NCI-H510A (cell line): ENCODE results near the gene ACACA.
A peak's percentile ranks its signal among the peaks of the same experiment; 100 is the strongest.
"Not testable (repeated sequence)": the region's sequence is repeated elsewhere in the genome, so short reads cannot be mapped to it uniquely, and the experiment has no call there.

ENCODE experiments used
- DNase-seq: peaks from one replicate; lab custom pipeline; 2025; lab: John Stamatoyannopoulos, UW

Gene ACACA

DNA sequence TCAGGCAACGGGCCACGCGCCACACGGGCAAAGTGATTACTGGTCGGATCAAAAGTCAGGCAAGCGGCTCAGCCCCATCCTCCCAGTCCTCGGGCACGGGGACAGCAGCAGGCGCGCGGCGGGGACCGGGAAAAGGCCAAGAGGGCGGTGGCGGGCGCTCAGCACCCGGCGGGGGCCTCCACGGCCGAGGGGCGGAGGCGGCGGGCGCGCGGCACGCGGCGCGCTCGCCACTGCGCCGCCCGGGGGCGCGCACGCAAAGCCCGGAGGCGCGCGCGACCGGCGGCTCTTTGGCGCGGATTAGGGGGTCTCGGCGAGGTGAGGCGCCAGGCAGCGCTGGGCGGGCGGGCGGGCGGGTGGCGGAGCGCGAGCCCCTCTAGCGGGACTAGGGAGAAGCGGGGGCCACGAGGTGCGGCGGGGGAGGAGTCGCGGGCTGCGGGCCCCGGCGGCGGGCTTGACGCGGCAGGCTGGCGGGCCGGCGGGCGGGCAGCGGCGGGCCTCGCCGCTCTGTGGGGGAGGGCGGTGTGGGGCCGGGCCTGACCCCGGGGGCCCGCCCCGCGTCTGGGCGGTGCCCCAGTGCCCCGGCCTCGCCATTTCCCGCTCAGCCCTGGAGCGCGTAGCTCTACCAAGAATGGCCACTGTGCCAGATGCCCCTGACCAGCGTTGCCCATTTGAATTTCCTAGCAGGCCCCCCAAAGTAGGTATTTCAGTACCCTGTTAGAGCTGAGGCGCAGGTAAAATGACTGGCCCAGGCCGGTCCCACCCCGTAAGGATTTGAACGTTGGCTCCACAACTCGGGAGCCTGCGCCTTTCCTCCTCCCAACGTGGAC, at the start of gene ACACA, which contains the start of gene TADA2A:
Gene ACACA, minus strand, starts transcription at position 202 of the 827 bp plus-strand sequence. CDS start 537 bp downstream, outside the sequence.
Gene TADA2A, plus strand, starts transcription at position 252 of the 827 bp plus-strand sequence. CDS start 4,480 bp downstream, outside the sequence.
- DNase-seq = peak; percentile 81

DNA sequence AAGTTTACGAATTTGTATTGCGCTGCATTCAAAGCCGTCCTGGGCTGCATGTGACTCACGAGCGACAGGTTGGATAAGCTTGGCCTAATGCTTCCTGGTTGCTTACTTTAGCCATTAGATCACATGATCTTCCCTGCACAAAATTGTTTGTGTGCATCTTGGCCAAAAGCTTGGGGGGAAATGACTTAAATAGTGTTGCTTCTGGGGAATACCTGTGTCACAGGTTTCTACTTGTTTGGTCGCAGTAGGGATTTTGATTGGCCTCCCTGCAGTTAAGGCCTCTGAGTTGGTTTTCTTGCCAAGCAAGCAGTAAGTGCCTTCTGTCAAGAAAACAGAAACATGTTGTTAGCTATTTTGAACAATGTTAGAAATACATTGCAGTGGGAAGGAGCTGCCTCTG, 43.5 kb upstream of the ACACA start:
- no peak for DNase-seq

DNA sequence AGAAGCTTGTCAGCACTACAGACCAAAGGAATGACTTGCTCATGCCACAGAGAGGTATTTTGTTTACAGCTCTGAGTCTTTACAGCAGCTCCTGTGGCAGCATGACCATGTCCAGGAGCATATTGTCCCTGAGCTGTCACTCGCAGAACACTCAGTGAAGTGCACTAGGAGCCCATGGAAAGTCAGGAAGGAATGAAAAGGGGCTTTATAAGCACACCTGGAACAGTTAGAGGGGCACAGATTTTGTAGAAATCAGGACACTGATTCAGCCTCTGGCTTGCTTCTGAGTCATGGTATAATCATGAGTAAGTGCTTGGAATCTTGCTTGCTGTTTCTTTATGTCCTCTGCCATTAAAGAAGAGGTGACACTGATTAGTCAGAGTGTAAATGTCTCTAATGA, 41.0 kb upstream of the ACACA start:
- no peak for DNase-seq

DNA sequence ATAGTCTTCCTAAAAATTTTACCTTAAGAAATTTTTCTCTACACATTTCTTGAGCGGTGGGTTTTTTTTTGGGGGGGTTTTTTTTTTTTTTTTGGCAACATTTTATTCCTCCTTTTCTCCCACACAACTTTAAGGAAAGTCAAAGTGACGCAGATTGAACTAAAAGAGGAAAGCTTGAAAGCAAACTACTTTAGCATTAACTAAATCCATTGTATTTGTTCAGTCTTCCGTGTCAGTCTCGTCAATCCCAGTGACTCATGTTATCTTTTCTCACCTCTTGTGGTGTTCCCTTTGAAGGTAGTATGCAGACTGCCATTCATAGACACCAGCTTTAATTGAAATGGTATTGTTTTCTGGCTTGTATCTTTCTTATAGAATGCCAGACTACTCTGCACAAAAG, 39.4 kb upstream of the ACACA start:
- DNase-seq = peak; percentile 23

DNA sequence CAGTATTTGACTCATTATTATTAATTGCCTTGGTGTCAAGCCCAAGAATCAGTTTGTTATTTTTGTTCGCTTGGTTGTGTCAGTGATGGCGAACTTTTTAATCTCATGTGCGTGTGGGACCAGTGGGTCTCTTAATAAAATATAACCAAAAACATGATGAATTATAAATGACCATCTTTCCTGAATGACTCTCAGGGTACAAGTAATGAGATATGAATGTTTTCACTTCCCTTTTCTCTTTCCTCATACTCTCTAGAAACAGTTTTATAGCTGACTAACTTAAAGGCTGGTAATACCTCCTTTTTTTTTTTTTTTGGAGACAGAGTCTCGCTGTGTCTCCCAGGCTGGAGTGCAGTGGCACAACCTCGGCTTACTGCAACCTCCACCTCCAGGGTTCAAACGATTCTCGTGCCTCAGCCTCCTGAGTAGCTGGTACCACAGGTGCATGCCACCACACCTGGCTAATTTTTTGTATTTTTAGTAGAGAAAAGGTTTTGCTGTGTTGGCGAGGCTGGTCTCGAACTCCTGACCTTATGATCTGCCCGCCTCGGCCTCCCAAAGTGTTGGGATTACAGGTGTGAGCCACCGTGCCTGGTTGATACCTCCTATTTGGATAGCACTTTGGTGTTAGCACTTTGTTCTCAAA, 34.9 kb upstream of the ACACA start:
- DNase-seq = not testable (repeated sequence)

DNA sequence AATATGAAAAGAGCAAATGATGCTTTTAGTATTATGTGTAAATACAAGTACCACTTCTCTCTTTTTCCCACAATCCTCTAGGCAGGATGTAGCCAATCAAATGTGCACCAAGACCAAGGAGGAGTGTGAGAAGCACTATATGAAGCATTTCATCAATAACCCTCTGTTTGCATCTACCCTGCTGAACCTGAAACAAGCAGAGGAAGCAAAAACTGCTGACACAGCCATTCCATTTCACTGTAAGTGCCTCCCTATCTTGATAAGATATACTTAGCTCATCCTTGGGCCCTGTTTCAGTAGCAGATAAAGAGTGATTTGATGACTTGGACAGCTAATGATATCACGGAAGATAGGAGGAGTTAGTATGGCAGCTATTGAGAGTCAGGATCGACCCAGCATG, 33.8 kb upstream of the ACACA start:
- no peak for DNase-seq

DNA sequence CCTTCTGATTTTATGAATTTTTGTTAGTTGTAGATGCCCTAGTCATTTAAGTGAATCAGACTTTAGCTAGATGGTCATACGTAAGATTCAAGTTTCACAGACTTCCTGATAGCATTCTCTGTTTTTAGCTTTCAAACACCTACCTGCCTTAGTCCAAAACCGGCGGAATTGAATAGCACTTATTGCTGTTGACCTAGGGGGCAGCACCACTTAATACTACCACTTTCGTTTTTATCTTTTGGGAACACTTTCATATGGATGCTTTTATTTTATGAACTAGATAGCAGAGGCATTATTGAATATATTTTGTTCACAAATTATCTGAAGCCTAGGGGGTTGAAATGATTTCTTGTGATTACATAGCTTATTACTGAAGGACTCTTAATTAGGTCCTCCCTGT, 31.5 kb upstream of the ACACA start:
- DNase-seq = no peak

DNA sequence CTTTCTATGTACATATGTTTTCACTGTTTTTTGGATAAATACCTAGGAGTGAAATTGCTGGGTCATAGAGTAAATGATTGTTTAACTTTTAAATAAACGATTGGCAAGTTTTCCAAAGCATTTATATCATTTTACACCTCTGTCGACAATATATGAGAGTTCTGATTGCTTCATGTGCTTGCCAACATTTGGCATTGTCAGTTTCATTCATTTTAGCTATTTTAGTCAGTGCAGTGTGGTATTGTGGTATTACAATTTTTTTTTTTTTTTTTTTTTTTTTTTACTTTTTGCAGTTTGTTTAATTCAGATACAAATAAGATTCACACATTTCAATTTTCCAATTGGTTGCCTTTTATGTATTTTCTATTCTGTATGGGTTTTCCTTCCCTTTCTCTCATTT, 26.0 kb upstream of the ACACA start:
- no peak for DNase-seq

DNA sequence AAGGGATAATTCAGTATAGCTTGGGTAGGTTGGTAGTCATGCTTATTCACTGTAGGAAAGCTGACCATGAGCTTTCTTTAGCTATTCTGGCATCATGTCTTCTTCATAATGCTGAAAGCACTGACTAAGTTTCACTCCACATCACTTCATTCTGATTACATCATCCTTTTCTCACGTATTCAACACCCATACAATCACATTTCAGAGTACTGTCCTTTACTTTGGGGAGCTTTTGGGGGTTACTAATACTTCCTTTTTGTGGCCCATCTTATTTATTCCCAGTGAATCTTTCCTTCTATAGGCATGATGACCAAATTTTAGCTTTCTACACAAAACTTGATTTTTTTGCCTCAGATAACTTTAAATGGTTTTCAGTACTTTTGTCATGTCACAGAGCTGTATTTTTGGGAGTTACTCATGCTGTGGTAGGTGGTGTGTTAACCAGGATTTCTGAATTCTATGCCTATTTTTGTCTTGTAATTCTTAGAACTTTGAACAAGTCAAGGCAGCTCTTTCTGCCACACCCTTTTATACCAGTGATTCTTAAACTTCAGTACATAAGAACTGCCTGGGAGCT, 23.5 kb upstream of the ACACA start:
- no peak for DNase-seq

DNA sequence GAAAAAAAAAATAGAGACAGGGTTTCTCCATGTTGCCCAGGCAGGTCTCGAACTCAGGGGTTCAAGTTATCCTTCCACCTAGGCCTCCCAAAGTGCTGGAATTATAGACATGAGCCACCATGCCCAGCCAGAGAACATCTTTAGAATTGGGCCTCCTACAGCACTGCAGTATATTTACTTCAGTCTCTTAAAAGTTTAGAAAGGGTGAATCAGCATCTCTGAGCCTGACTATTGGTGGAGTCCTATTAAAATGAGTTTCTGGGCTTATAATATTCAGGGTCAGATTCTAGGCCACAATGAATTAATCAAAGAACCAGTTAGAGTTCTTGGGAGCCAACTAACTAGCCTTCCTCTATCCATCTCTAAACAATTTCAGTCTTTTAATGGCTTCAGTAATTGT, 22.8 kb upstream of the ACACA start:
- DNase-seq = no peak

DNA sequence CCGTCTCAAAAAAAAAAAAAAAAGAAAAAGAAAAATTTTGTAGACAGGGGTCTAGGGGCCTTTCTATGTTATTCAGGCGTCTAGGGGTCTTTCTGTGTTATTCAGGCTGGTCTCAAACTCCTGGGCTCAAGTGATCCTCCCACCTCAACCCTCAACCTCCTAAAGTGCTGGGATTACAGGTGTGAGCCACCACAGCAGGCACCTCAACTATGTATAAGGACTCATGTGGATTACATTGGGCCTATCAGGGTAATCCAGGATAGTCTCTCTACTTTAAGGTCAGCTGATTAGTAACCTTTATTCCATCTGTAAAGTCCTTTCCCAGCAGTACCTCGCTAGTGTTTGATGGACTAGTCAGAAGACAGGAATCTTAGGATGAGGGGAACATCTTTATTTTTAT, 22.4 kb upstream of the ACACA start:
- no peak for DNase-seq

DNA sequence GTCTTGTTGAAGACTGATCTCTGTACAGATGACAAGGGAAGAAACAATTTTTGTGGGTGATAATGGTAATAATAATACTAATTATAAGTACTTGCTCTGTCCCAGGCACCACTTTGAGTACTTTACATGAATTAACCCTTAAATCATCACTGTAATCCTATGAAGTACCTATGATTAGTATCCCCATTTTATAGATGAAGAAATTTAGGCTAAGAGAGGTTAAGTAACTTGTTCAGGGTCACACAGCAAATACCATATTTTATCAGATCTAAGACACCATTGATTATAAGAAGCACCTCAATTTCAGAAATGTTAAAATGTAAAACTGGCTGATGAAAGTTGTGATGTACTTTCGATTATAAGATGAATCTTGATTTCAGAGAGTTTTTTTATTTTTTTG, 18.6 kb upstream of the ACACA start:
- no peak for DNase-seq

DNA sequence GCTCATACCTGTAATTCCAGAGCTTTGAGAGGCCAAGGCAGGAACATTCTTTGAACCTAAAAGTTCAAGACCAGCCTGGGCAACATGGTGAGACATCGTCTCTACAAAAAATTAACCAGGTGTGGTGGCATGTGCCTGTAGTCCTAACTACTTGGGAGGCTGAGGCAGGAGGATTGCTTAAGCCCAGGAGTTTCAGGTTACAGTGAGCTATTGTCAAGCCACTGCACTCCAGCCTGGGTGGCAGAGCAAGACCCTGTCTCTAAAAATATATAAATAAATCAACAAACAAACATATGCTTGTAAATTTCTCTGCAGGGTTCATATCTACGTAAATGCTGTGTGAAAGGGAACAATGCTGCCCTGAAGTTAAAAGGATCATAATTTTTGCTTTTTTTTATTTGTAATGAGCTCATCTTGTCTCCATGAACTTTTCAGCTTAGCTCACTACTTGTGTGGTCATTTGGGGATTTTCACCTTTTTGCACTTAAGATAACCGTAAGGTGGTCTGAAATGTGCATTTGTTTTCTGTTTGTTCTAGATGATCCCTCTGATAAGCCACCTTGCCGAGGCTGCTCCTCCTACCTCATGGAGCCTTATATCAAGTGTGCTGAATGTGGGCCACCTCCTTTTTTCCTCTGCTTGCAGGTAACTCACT, 16.5 kb upstream of the ACACA start:
- DNase-seq = no peak

DNA sequence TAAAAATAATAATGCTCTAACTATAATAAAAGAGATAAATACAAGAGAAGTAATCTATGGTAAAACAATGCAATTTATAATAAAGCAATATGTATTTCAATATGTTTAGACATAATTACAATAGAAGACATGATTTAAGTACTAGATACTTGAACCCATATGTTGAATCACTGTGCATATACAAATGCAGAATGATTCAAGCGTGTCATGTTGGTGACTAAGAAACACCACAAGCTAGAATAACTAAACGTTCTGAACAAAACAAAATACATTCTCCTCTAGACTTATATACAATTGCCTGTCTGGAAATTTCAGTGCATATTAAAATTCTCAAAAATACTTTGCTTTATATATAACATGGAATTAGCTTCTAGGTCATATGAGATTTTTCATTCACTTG, 11.2 kb upstream of the ACACA start:
- DNase-seq = no peak

DNA sequence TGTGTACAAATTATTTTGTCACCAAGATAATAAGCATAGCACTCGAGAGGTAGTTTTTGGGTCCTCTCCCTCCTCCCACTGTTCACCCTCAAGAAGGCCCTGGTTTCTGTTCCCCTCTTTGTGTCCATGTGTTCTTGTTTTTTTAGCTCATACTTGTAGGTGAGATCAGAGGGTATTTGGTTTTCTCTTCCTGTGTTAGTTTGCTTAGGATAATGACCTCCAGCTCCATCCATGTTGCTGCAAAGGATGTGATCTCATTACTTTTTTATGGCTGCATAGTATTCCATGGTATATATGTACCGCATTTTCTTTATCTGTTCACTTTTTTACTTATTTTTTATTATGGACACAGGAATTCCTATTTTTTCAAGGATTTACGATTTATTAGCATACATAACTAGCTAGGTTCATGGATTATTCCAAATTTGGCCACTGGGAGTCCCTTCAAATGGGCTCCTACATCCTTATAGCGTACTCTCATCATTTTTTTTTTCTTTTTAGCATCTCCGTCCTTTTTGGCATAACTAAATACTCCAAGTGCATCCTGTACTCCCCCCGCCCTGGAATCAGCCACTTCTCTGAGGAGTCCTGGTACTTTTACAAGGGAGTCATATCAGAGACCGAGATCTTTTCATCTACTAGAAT, 7.4 kb upstream of the ACACA start:
- no peak for DNase-seq

DNA sequence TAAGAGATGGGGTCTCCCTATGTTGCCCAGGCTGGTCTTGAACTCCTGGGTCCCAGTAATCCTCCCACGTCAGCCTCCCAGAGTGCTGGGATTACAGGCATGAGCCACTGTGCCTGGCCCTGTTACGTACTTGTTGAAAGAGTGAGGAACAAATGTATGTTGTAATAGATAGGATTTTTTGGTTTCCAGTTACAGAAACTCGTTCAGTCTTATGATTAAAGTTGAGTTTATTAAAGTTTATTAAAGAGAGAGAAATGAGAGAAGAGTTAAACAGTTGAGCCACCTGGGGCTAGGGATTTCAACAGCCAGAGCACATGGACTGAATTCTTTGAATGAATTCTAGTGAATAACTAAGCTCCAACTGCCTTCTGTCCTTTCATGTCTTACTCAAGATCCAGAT, 3.7 kb upstream of the ACACA start:
- no peak for DNase-seq

DNA sequence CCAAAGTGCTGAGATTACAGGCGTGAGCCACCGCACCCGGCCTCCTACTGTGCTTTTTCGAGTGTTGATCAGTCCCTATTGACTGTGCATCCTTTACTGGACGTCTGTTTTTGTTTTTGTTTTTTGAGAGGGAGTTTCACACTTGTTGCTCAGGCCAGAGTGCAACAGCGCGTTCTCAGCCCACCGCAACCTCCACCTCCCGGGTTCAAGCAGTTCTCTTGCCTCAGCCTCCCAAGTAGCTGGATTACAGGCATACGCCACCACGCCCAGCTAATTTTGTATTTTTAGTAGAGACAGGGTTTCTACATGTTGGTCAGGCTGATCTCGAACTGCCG, 1.5 kb upstream of the ACACA start:
- not testable (repeated sequence) for DNase-seq

DNA sequence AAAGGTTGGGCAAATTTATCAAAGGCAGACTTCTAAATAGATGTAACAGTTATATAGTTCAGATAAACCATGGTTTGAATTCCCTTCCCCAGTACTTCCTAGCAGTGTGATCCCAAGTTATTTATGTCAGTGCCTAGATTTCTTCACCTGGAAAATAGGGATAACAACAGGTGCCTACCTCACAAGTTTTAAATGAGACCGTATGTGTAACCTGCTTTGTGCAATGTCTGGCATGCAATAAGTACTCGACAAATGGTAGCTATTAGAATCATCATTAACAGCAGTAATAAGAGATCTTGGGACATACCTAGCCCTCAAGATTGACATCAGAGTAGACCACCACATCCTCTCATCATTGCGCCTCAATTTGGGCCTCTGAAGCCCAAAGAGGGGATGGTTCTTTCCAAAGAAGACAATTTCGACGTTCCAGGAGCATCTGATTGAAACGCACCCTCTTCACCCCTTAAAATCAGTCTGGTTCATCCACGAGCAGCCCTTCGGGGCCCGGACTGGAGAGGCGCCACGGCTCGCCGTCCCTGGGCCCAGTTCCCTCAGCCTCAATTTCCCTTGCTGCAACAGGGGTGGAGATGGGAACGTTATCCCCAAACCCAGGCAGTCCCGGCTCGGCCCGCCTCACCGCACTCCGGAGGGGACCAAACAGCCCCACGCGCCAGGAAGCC, 541 bp downstream of the ACACA start:
- no peak for DNase-seq

DNA sequence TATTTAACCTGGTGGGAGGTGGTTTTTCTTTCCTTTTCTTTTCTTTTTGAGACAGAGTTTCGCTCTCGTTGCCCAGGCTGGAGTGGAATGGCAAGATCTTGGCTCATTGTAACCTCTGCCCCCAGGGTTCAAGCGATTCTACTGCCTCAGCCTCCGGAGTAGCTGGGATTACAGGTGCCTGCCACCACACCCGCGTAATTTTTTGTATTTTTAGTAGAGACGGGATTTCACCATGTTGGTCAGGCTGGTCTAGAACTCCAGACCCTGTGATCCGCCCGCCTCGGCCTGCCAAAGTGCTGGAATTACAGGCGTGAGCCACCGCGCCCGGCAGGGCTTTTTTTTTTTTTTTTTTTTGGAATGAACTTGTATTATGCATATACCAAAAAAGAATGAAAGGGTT, 1.1 kb downstream of the ACACA start:
- DNase-seq = not testable (repeated sequence)

DNA sequence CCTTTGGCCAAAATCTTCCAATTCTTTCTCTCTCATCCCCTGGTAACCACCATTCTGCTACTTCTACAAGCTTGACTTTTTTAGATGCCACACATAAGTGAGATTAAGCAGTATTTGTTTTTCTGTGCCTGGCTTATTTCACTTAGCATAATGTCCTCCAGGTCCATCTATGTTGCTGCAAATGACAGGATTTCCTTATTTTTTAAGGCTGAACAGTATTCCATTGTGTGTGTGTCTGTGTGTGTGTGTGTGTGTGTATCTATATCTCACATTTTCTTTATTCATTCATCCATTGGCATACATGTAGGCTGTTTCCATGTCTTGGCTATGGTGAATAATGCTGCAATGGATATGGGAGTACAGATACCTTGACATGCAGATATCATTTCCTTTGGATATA, 6.1 kb downstream of the ACACA start:
- no peak for DNase-seq

DNA sequence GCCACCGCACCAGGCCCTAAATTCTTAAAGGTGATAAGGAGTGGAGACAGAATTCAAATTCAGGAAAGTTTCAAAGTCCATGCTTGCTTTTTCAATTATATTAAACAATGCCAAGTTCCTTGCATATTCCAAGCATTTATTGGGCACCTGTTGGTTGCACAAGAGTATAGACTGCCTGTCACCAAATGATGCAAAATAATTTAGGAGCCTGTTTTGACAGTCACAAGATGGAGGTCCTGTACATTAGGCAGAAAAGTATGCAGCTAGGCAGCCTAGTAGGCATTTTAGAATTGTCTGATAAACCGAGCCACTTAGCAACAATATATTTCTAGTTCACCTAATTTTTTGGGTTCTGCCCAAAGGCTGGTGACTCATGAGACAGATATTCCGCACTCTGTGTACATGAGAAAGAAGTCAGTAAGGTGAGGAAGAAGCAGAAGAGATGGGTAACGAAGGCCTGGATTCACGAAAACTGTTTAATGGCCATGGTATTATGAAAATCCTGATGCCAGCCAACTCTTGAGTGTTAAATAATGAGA, 7.3 kb downstream of the ACACA start:
- DNase-seq = no peak
